ENCODE measurements around the gene TNNI2. TPM values are rescaled to one million over a fixed set of nuclear protein-coding genes. Genes with fewer than 3 reads are reported as not detected.

Gene TNNI2
- total RNA-seq, 2 donors from 2014 or later: not detected

GRCh38 chr11:1870721-1871466 is 32.1 kb downstream of the TNNI2 start:
- Mint-ChIP-seq H3K4me1 (no peaks in the 10 kb centered on the region), H3K9me3 (no peaks in the 10 kb centered on the region), H3K27ac (no peak overlapping the region), H3K4me3 (no peak overlapping the region), H3K27me3 (ENCODE audit: insufficient read depth) (peaks cover 12% of the 10 kb centered on the region), H3K36me3 (ENCODE audit: low read depth) (no peaks in the 10 kb centered on the region)
- no peak overlapping the region for H3K4me3 ChIP-seq (ENCODE audit: low read length)
- H3K36me3 ChIP-seq (ENCODE audit: control insufficient read depth, insufficient read depth, low read length): no peaks in the 10 kb centered on the region
- no peaks in the 10 kb centered on the region for H3K27me3 ChIP-seq (ENCODE audit: control insufficient read depth, insufficient read depth, low read length, poor library complexity, severe bottlenecking)
- TF ChIP-seq CTCF (conservative IDR thresholded peaks at IDR 0.05): no peak
- no peak overlapping the region for H3K9ac ChIP-seq (ENCODE audit: extremely low read depth, low read length, poor library complexity, severe bottlenecking)
- no peaks in the 10 kb centered on the region for H3K4me1 ChIP-seq (ENCODE audit: control insufficient read depth, insufficient read depth, low read length)
- WGBS, 2 experiments (ENCODE audit: insufficient coverage in 1 of 2, insufficient read length in 1 of 2): 70 to 79% methylated on average over 21 to 50 of the region's 50 CpGs
- no peaks in the 10 kb centered on the region for H3K9me3 ChIP-seq (ENCODE audit: control insufficient read depth, low read length)
- no peak overlapping the region for H3K27ac ChIP-seq (ENCODE audit: low read depth, low read length)
- no peak for DNase-seq

GRCh38 chr11:1871531-1871930 is 32.8 kb downstream of the TNNI2 start:
- Histone ChIP-seq H3K36me3 (ENCODE audit: control insufficient read depth, insufficient read depth, low read length) (no peaks in the 10 kb centered on the region), H3K4me3 (ENCODE audit: low read length) (no peak overlapping the region), H3K27ac (ENCODE audit: low read depth, low read length) (no peak overlapping the region), H3K4me1 (ENCODE audit: control insufficient read depth, insufficient read depth, low read length) (no peaks in the 10 kb centered on the region), H3K9ac (ENCODE audit: extremely low read depth, low read length, poor library complexity, severe bottlenecking) (no peak overlapping the region), H3K9me3 (ENCODE audit: control insufficient read depth, low read length) (no peaks in the 10 kb centered on the region), H3K27me3 (ENCODE audit: control insufficient read depth, insufficient read depth, low read length, poor library complexity, severe bottlenecking) (no peaks in the 10 kb centered on the region)
- TF ChIP-seq CTCF (conservative IDR thresholded peaks at IDR 0.05): no peak
- WGBS, 2 experiments (ENCODE audit: insufficient coverage in 1 of 2, insufficient read length in 1 of 2): 94 to 100% methylated on average over 2 to 15 of the region's 15 CpGs
- no peaks in the 10 kb centered on the region for H3K4me1 Mint-ChIP-seq
- H3K36me3 Mint-ChIP-seq (ENCODE audit: low read depth): no peaks in the 10 kb centered on the region
- H3K27me3 Mint-ChIP-seq (ENCODE audit: insufficient read depth): peaks cover 12% of the 10 kb centered on the region
- H3K27ac Mint-ChIP-seq: no peak overlapping the region
- DNase-seq: no peak
- H3K4me3 Mint-ChIP-seq: no peak overlapping the region
- no peaks in the 10 kb centered on the region for H3K9me3 Mint-ChIP-seq

GRCh38 chr11:1872267-1872985 is 33.6 kb downstream of the TNNI2 start:
- H3K9ac ChIP-seq (ENCODE audit: extremely low read depth, low read length, poor library complexity, severe bottlenecking): no peak overlapping the region
- H3K27ac ChIP-seq (ENCODE audit: low read depth, low read length): no peak overlapping the region
- no peak for DNase-seq
- Mint-ChIP-seq H3K36me3 (ENCODE audit: low read depth) (no peaks in the 10 kb centered on the region), H3K4me1 (no peaks in the 10 kb centered on the region), H3K27ac (no peak overlapping the region), H3K9me3 (no peaks in the 10 kb centered on the region), H3K4me3 (no peak overlapping the region), H3K27me3 (ENCODE audit: insufficient read depth) (peaks cover 12% of the 10 kb centered on the region)
- H3K36me3 ChIP-seq (ENCODE audit: control insufficient read depth, insufficient read depth, low read length): no peaks in the 10 kb centered on the region
- H3K4me3 ChIP-seq (ENCODE audit: low read length): no peak overlapping the region
- H3K9me3 ChIP-seq (ENCODE audit: control insufficient read depth, low read length): no peaks in the 10 kb centered on the region
- no peak for TF ChIP-seq CTCF (conservative IDR thresholded peaks at IDR 0.05)
- H3K4me1 ChIP-seq (ENCODE audit: control insufficient read depth, insufficient read depth, low read length): no peaks in the 10 kb centered on the region
- no peaks in the 10 kb centered on the region for H3K27me3 ChIP-seq (ENCODE audit: control insufficient read depth, insufficient read depth, low read length, poor library complexity, severe bottlenecking)
- WGBS, 2 experiments (ENCODE audit: insufficient coverage in 1 of 2, insufficient read length in 1 of 2): 88 to 100% methylated on average over 5 to 25 of the region's 25 CpGs

All from endodermal cell (in vitro differentiated cells).